HepG2 (cell line): ENCODE measurements around the gene INF2. TPM values are rescaled to one million over a fixed set of nuclear protein-coding genes. Genes with fewer than 3 reads are reported as not detected.

Source experiments
- CHCHD3 ChIP-seq: sonication (generic); formaldehyde crosslinking; IDR thresholded peaks from 2 replicates; pipeline ENCODE4 v1.8.0; 2022; ENCODE audit warnings: mild to moderate bottlenecking, missing genetic modification reagents, moderate library complexity
- GMEB2 ChIP-seq: IDR thresholded peaks from 2 replicates; pipeline ENCODE4 v1.6.1; 2016; ENCODE audit warnings: missing biosample characterization, missing genetic modification reagents, low read depth
- HIVEP1 ChIP-seq: sonication (generic); formaldehyde crosslinking; IDR thresholded peaks from 2 replicates; pipeline ENCODE4 v1.4.0; 2020; ENCODE audit warnings: mild to moderate bottlenecking, missing genetic modification reagents
- KDM2A ChIP-seq: sonication (generic); formaldehyde crosslinking; IDR thresholded peaks from 2 replicates; pipeline ENCODE4 v1.4.0; 2020; ENCODE audit warnings: low read depth, missing genetic modification reagents, borderline replicate concordance
- MED1 ChIP-seq: sonication (generic); formaldehyde crosslinking; IDR thresholded peaks from 2 replicates; pipeline ENCODE4 v1.4.0; 2020; ENCODE audit warnings: missing genetic modification reagents
- MED8 ChIP-seq: sonication (generic); formaldehyde crosslinking; IDR thresholded peaks from 2 replicates; pipeline ENCODE4 v1.8.1; 2023; ENCODE audit warnings: mild to moderate bottlenecking, missing genetic modification reagents; ENCODE audit not compliant: insufficient replicate concordance
- MEF2D ChIP-seq: sonication (generic); formaldehyde crosslinking; IDR thresholded peaks from 2 replicates; pipeline ENCODE4 v1.5.1; 2020; ENCODE audit warnings: mild to moderate bottlenecking, missing genetic modification reagents
- NR2F6 ChIP-seq, 2 experiments: IDR thresholded peaks; 2 replicates each; pipeline ENCODE4 v1.6.1; 2016; ENCODE audit warnings: antibody characterized with exemption in 1 of 2, mild to moderate bottlenecking in 1 of 2
- SP4 ChIP-seq: sonication (generic); formaldehyde crosslinking; IDR thresholded peaks from 2 replicates; pipeline ENCODE4 v1.8.1; 2023; ENCODE audit warnings: mild to moderate bottlenecking, missing genetic modification reagents
- STAT6 ChIP-seq: sonication (generic); formaldehyde crosslinking; IDR thresholded peaks from 2 replicates; pipeline ENCODE4 v1.4.0; 2020; ENCODE audit warnings: missing genetic modification reagents, mild to moderate bottlenecking, borderline replicate concordance
- TMF1 ChIP-seq: sonication (generic); formaldehyde crosslinking; IDR thresholded peaks from 2 replicates; pipeline ENCODE4 v1.8.1; 2022; ENCODE audit warnings: low read depth, missing genetic modification reagents
- ZNF275 ChIP-seq: sonication (generic); formaldehyde crosslinking; IDR thresholded peaks from 2 replicates; pipeline ENCODE4 v1.8.0; 2022; ENCODE audit warnings: missing genetic modification reagents, mild to moderate bottlenecking, inconsistent platforms, borderline replicate concordance
- ZNF337 ChIP-seq: sonication (generic); formaldehyde crosslinking; IDR thresholded peaks from 2 replicates; pipeline ENCODE4 v1.5.1; 2020; ENCODE audit warnings: missing genetic modification reagents, low read depth, mild to moderate bottlenecking, borderline replicate concordance
- ZNF530 ChIP-seq: sonication (generic); formaldehyde crosslinking; IDR thresholded peaks from 2 replicates; pipeline ENCODE4 v1.5.0; 2020; ENCODE audit warnings: low read depth, mild to moderate bottlenecking, missing genetic modification reagents
- ZNF547 ChIP-seq: sonication (generic); formaldehyde crosslinking; IDR thresholded peaks from 2 replicates; pipeline ENCODE4 v1.5.1; 2020; ENCODE audit warnings: mild to moderate bottlenecking, missing genetic modification reagents
- polyA plus RNA-seq, 8 experiments: library from polyadenylated mRNA; depleted of rRNA in 3 of 8; stranded (reverse) in 7 of 8; unstranded in 1 of 8; fragments of >200 nt; fragmentation: Illumina TruSeq in 4 of 8; extraction: Trizol in 4 of 8; gene quantifications; 2 replicates each; pipeline versions ENCODE4 v1.2.1 to v1.2.3, GENCODE V29; 2011 to 2016; ENCODE audit warnings: low read depth in 4 of 8, missing spikeins in 1 of 8, mixed read lengths in 1 of 8; ENCODE audit not compliant: insufficient read depth in 1 of 8
- total RNA-seq, 5 experiments: library from RNA; depleted of rRNA; stranded (reverse); fragments of >200 nt; fragmentation: Illumina TruSeq; extraction: Trizol; gene quantifications; 2 replicates each; pipeline ENCODE4 v1.2.3, GENCODE V29; 2016; ENCODE audit warnings: low read depth in 1 of 5

INF2 gene
- total and polyA plus RNA-seq, 2 of the 13 experiments (the other 11 are each of a cell fraction or from before 2014, with no cell fraction given), result 16.4 to 26.4 TPM

GRCh38 chr14:104766256-104766862 is 76.9 kb downstream of the INF2 start (continued):
- TF ChIP-seq STAT6 (CRISPR knock-in tag) (no peak), ZNF547 (CRISPR knock-in tag) (0 out of 2 replicates have a peak, but pooled peaks have one; percentile 22), SP4 (CRISPR knock-in tag) (peak; percentile 49; the same call in 1 of the 2 replicates), HIVEP1 (CRISPR knock-in tag) (no peak), ZNF275 (CRISPR knock-in tag) (no peak), MED8 (CRISPR knock-in tag) (no peak), KDM2A (CRISPR knock-in tag) (no peak), CHCHD3 (CRISPR knock-in tag) (no peak), MED1 (CRISPR knock-in tag) (no peak), NR2F6 (IDR thresholded peaks at IDR 0.05) (no peak), NR2F6 (CRISPR knock-in tag; IDR thresholded peaks at IDR 0.05) (no peak), GMEB2 (CRISPR knock-in tag) (no peak), ZNF337 (CRISPR knock-in tag) (0 out of 2 replicates have a peak, but pooled peaks have one; percentile 16), ZNF530 (no peak), TMF1 (CRISPR knock-in tag) (peak; percentile 49), MEF2D (no peak)
